ENCODE measurements around the gene HSBP1L1.
A peak's percentile ranks its signal among the peaks of the same experiment; 100 is the strongest.

Gene HSBP1L1

GRCh38 chr18:79961527-79962291 lies 2.7 kb upstream of the HSBP1L1 start:
- DNase-seq (ENCODE audit: low read depth in 2 of 2) = no peak

GRCh38 chr18:79962311-79962710 lies 2.1 kb upstream of the HSBP1L1 start:
- DNase-seq (ENCODE audit: low read depth in 2 of 2) = no peak

- peak in 1 of 2 donors; percentile 34 for DNase-seq (ENCODE audit: low read depth in 2 of 2)
Measured at GRCh38 chr18:79962835-79963657, 1.4 kb upstream of the HSBP1L1 start.

- DNase-seq (ENCODE audit: low read depth in 2 of 2) = no peak
Measured at GRCh38 chr18:79963658-79964329, 649 bp upstream of the HSBP1L1 start.

GRCh38 chr18:79965119-79965902 lies 868 bp downstream of the HSBP1L1 start:
- DNase-seq (ENCODE audit: low read depth in 2 of 2) = no peak

GRCh38 chr18:79970419-79971133 lies 6.1 kb downstream of the HSBP1L1 start:
- no peak for DNase-seq (ENCODE audit: low read depth in 2 of 2)

- DNase-seq (ENCODE audit: low read depth in 2 of 2) = no peak
Measured at GRCh38 chr18:79971211-79971952, 6.9 kb downstream of the HSBP1L1 start.

GRCh38 chr18:79971986-79972385 lies 7.5 kb downstream of the HSBP1L1 start:
- no peak for DNase-seq (ENCODE audit: low read depth in 2 of 2)

GRCh38 chr18:79972720-79973119 lies 8.3 kb downstream of the HSBP1L1 start:
- no peak for DNase-seq (ENCODE audit: low read depth in 2 of 2)

- no peak for DNase-seq (ENCODE audit: low read depth in 2 of 2)
Measured at GRCh38 chr18:79973517-79973916, 9.1 kb downstream of the HSBP1L1 start.

GRCh38 chr18:79974025-79974654 lies 9.7 kb downstream of the HSBP1L1 start:
- no peak for DNase-seq (ENCODE audit: low read depth in 2 of 2)

GRCh38 chr18:79975043-79975442 lies 10.6 kb downstream of the HSBP1L1 start:
- DNase-seq (ENCODE audit: low read depth in 2 of 2) = no peak

GRCh38 chr18:79975985-79976680 lies 11.7 kb downstream of the HSBP1L1 start:
- DNase-seq (ENCODE audit: low read depth in 2 of 2) = no peak

- no peak for DNase-seq (ENCODE audit: low read depth in 2 of 2)
Measured at GRCh38 chr18:79979843-79980242, 15.4 kb downstream of the HSBP1L1 start.

- no peak for DNase-seq (ENCODE audit: low read depth in 2 of 2)
Measured at GRCh38 chr18:79980585-79980984, 16.1 kb downstream of the HSBP1L1 start.

- no peak for DNase-seq (ENCODE audit: low read depth in 2 of 2)
Measured at GRCh38 chr18:79982736-79983135, 18.3 kb downstream of the HSBP1L1 start.

- DNase-seq (ENCODE audit: low read depth in 2 of 2) = no peak
Measured at GRCh38 chr18:79983253-79983652, 18.8 kb downstream of the HSBP1L1 start.

GRCh38 chr18:79983793-79984192 lies 19.4 kb downstream of the HSBP1L1 start:
- DNase-seq (ENCODE audit: low read depth in 2 of 2) = no peak

GRCh38 chr18:79985172-79985571 lies 20.7 kb downstream of the HSBP1L1 start:
- DNase-seq (ENCODE audit: low read depth in 2 of 2) = no peak

All from stimulated activated CD4-positive, alpha-beta T cell treated with anti-CD3 and anti-CD28 coated beads, Interleukin-15, amount 100 ng/mL, for 48 hours (primary cell).